Fibroblast of skin of left quadriceps (primary cell): Measurements from ENCODE around the gene ARG2.

Experiments used
- DNase-seq, 2 experiments: peaks; one replicate each; pipeline ENCODE4 v3.0.0-alpha.2; 2013; ENCODE audit warnings: low read depth in 2 of 2

Gene ARG2

DNA sequence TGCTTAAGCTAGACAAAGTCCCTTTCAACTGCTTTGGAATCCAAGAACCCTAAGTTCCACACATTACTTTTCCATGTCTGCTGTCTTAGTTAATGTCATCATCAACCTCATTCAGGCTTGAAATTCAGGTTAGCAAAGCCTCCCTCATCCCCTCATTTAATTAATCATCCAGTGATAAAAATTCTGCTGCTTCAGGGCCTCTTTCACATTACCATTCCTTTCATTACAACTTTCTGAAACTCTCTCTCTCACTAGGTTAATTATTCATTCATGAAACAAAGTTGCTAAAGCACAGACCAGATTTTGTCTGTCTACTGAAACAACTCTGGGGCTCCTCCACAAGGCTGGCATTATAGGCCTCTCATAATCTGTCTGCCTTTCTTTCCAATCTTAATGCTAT is 64.1 kb downstream of the ARG2 start:
- DNase-seq, result no peak

DNA sequence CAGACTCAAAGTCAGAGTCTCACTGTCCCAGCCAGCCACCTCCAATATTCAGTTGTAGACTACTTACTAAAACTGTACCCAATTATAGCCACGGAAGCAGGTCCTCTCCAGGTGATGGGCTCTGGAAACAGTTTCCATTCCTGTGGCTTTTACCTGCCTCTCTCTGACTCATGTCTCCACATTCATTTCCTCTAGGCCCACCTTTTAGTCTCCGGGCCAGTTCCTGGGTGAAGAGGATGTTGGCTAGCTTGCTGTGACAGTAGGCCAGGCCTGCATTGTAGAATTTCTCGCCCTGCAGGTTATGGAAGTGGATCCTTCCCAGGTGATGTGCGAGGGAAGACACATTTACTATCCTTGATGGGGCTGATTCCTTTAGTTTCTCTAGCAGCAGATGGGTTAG is 70.3 kb downstream of the ARG2 start:
- DNase-seq, result no peak

DNA sequence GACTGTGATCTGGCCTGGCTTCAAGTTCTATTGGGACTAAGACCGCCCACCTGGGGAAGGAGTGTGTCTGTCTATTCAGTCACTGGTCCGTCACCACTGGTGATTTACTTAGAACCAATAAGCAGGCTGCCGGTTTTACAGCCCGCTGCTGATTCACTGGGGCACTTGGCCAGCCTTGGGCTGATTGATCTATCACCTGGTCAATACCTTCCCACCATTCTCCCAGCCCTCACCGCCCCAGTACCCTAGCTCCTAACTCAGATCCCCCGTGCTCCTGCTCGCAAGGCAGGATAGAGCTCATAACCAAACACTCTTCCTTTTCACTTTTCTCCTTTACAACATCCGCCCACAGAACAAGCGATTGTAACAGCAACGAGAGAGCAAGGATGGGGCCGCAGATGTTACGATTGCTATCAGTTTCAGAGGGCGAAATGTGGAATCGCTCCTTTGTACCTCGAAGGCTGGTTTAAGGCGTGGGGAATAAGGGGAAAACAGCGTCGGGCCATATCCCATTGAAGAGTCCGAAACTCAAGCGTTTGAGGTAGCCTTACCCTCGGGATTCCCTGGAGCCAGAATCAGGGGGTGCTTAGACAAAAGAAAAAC is 75.2 kb downstream of the ARG2 start:
- peak; percentile 55 to 60 for DNase-seq

DNA sequence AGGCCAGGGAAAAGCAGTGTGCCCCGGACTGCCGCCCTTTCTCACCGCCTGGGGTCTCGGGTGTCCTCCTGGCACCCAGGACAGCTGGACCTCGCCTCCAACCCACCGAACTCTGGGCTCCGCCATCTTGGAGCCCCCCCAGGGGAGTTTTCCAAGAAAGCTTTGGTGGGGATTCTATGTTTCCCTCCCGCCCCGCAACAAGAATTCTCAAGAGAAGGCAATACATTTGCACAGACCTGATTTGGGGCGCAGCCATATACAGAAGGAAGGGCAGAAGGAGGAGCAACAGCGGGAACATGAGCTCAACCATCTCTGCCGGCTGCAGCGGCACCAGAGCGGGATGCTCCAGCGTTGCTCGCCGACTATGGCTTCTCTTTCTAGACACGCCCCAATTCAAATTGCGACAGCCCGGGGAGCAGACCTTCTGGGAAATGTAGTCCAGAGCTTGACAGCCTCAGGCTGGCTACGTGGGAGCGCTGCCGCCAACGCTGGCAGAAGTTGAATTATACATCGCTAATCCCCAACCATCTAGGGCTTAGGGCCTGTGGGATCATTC is 75.8 kb downstream of the ARG2 start, which contains the start of gene RDH11:
Gene RDH11, minus strand, starts transcription at position 371 of the 556 bp plus-strand sequence. Its CDS starts 61 bp downstream, at position 310.
- peak; percentile 80 to 84 for DNase-seq

DNA sequence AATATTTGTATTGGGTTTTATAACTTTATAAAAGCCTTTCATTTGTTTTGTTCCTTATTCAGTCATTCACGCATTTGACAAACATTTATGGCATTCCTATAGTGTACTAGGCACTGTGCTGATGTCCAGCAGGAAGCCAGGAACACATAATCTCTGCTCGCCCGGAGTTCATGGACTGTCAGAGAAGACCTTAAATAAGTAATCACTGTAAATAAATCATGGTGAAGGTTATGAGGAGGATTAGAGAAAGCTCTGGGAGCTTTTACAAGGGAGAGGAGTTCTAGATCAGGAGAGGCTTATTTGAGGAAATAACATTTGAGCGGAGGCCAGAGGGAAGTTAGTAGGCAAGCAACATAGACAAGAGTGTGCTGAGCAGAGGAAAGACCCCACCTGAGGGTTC is 77.3 kb downstream of the ARG2 start:
- DNase-seq, result no peak

DNA sequence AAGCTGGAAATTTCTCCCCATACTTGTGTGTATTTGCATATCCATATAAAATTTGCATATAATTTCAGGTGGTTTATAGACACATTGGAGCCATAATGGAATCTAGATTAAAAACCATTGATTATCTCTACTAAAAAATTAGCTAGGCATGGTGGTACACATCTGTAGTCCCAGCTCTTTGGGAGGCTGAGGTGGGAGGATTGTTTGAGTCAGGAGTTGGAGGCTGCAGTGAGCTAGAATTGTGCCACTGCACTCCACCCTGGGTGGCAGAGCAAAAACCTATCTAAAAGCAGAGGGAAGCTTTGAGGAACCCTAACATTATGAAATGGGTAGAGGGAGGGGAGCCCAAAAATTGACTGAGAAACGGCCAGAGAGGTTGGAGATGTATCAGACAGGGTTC is 78.5 kb downstream of the ARG2 start:
- DNase-seq, result no peak
